ENCODE data around the gene SVEP1.
"Not testable (repeated sequence)": the region's sequence is repeated elsewhere in the genome, so short reads cannot be mapped to it uniquely, and the experiment has no call there.

Gene SVEP1

DNA sequence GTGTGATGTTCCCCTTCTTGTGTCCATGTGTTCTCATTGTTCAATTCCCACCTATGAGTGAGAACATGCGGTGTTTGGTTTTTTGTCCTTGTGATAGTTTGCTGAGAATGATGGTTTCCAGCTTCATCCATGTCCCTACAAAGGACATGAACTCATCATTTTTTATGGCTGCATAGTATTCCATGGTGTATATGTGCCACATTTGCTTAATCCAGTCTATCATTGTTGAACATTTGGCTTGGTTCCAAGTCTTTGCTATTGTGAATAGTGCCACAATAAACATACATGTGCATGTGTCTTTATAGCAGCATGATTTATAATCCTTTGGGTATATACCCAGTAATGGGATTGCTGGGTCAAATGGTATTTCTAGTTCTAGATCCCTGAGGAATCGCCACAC, 220.5 kb downstream of the SVEP1 start:
- not testable (repeated sequence) for DNase-seq (ENCODE audit: low read depth)

DNA sequence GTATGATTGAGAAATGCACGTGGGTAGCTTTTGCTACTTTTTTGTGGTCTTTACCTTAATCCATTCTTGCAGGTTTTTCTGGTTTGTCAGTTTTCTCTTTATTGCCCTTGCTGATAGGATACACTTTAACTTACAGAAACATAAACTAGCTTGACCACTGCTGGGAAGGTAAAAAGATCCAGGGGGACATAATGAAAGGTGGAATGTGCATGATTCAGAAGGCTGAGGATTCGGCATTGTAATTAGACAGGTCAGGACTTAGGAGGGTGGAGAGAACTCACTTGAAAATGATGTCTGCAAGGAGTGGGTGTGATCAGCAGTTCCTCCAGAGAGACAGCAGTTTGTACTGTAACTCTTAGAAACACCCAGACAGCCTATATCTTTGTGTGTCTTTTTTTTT, 222.0 kb downstream of the SVEP1 start:
- no peak for DNase-seq (ENCODE audit: low read depth)

- no peak for DNase-seq (ENCODE audit: low read depth)
Observed at GRCh38 chr9:110356639-110357395, 222.7 kb downstream of the SVEP1 start.

- DNase-seq (ENCODE audit: low read depth), result no peak
Observed at GRCh38 chr9:110355911-110356310, 223.6 kb downstream of the SVEP1 start.

GRCh38 chr9:110351009-110351467, 228.5 kb downstream of the SVEP1 start:
- DNase-seq (ENCODE audit: low read depth), result peak; percentile 96

- DNase-seq (ENCODE audit: low read depth), result no peak
Observed at GRCh38 chr9:110346325-110346724, 233.2 kb downstream of the SVEP1 start.

DNA sequence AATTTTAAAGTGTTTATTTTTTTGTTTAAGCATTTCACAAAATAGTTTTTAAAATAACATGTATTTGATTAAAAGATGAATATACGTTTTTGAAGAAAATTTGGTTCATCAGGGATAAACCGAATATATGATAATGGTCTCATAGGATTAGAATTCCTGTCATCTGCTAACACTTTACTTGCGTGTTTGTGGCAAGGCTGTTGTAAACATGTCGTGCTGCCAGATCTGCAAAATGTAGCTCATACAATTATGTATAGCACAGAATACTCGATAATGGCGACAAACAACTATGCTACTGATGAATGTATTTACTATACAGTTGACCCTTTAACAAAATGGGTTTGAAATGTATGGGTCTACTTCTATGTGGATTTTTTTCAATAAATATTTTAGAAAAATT, 234.7 kb downstream of the SVEP1 start:
- DNase-seq (ENCODE audit: low read depth), result no peak

DNA sequence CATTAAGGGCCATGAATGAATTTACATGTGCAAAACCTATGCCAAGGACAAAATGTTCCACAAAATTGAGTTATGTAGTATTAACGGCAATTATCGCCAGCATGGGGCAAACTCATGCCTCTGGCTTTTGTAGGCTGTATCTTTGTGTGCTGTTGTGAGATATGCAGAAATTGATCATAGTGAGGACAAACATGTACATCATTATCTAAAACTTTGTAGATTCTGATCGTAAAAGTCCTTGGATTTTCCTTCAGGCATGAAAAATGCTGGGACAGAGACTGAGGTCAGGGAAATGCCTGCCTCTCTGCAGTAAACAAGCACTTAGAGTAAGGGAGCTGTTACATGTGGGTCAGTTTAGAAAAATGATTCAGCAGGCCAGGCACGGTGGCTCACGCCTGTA, 236.0 kb downstream of the SVEP1 start:
- DNase-seq (ENCODE audit: low read depth), result peak; percentile 22

DNA sequence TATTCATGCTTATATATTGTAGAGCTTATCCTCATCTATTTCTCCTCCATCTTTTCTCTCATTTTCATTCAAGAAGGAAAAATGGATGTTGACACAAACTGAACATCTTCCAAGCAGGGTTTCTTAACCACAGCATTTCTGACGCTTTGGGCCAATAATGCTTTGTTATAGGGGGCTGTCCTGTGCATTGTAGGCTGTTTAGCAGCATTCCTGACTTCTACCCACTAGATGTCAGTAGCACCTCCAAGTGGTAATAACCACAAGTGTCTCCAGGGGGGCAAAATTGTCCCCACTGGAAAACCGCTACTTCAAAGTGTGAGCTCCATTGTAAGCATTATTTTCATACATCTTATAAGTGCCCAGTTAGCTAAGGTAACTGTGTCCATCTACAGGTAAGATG, 239.2 kb downstream of the SVEP1 start:
- DNase-seq (ENCODE audit: low read depth), result peak; percentile 37

DNA sequence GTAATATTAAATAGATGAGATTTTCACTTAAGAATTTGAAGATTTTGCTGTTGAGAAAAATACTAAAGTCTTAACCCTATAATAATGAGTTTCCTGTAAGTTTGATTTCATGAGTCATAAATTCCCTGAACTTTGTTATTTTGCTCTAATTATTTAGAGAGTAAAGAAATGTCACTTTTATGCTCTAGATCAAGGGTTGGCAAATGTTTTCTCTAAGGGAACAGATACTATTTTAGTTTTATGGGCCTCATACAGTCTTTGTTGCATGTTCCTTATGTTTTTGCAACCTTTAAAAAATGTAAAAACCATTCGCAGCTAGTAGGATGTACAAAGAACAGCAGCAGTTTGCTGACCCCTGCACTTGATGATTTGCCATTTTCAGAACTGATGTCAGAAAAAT, 241.4 kb downstream of the SVEP1 start:
- peak; percentile 75 for DNase-seq (ENCODE audit: low read depth)

GRCh38 chr9:110337727-110338126, 241.8 kb downstream of the SVEP1 start, which contains the start of gene TXNDC8:
TSS of gene TXNDC8 (minus strand) at chr9:110337863.
- DNase-seq (ENCODE audit: low read depth), result peak; percentile 74

GRCh38 chr9:110336363-110336762, 243.2 kb downstream of the SVEP1 start:
- DNase-seq (ENCODE audit: low read depth), result no peak

- DNase-seq (ENCODE audit: low read depth), result no peak
Observed at GRCh38 chr9:110334871-110335270, 244.7 kb downstream of the SVEP1 start.

- no peak for DNase-seq (ENCODE audit: low read depth)
Observed at GRCh38 chr9:110334183-110334582, 245.4 kb downstream of the SVEP1 start.

DNA sequence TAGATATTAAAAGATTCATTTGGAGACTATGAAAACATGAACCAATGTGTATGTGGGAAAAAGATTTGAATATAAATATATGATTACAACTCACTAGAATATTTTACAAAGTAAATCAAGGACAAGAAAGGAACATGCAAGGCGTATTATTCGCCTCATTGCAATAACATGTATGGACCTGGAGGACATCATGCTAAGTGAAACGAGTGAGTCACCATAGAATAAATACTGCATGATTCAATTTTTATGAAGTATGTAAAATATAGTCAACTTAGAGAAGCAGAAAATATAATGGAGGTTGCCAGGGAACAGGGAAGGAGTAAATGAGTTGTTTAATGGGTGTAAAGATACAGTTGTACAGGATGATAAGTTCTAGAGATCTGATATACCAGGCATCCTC, 246.8 kb downstream of the SVEP1 start:
- DNase-seq (ENCODE audit: low read depth), result no peak

DNA sequence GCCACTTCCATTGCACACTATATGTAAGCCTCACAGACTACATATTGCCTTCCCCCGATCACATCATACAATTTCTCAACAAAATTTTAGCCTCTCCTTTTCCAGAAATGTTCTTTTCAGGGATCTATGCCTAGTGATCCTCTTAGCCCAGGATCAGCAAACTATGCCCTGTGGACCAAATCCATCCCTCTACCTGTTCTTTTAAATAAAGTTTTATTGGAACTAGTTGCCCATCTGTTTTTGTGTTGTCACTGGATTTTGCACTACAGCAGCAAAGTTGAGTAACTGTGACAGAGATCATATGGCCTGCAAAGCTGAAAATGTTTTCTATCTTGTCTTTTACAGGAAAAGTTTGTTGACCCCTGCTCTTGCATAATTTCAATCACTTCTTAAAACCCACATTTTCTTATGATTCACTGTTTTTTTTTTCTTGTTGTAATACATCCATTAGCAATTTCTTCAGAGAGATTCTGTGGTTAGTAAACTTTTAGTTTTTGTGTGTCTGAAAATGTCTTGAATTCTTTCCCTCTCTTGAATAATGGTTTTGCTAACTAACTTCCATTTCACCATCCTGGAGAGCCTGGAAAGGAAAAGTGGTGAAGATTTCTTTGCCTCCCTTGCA, 248.9 kb downstream of the SVEP1 start:
- DNase-seq (ENCODE audit: low read depth), result peak; percentile 75

- no peak for DNase-seq (ENCODE audit: low read depth)
Observed at GRCh38 chr9:110329639-110330230, 249.8 kb downstream of the SVEP1 start.

GRCh38 chr9:110328763-110329162, 250.8 kb downstream of the SVEP1 start:
- no peak for DNase-seq (ENCODE audit: low read depth)

DNA sequence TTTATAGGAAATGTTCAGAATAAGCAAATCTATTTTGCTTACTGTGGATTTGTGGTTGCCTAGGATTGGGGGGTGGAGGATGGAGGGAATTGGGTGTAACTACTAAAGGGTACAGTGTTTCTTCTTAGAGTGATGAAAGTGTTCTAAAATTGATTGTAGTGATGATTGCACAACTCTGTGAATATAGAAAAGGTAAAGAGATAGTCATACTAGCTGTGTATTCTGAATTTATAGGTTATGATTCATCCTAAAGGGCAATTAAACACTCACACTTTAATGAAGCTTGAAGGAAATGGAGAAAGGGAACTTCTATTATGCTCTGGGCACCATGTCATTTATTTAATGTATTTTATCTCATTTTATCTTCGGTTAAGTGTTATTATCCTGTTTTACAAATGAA, 251.8 kb downstream of the SVEP1 start:
- DNase-seq (ENCODE audit: low read depth), result no peak

- DNase-seq (ENCODE audit: low read depth), result no peak
Observed at GRCh38 chr9:110323818-110324217, 255.7 kb downstream of the SVEP1 start.

DNA sequence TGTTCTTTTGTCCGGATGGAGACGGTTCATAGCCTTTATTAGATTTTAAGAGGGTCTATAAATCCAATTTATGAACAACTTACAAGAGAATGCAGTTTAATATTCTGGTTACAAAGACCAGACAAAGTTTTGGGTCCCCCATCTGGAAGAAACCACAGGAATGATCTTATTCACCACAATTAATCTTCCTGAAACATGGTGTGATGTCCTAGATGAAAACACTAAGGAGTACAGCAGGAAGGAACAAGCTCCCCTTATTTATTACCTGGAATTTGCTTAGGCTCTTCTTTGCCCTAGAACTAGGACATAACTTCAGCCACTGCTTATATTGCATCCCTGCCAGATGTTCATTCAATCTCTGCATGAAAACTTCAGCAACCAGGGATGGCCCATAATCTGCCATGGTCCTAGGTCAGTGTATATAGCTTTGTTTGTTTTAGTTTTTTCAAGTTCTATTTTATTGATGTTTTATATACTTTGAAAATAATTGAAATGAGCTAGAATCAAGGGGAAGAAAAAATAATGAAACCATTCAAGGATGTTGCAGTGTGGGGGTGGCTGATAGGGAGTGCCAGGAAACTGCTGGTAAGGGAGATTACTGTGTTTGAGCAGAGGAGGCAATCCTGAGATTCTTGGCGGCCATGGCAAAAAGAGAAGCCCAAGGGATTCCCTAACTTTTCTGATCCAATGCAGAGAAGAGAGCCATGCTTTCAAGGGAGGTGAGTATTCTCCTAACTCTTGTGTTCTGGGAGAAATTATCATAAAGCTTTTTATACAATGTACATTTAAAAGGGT, 258.7 kb downstream of the SVEP1 start:
- DNase-seq (ENCODE audit: low read depth), result peak; percentile 31

- DNase-seq (ENCODE audit: low read depth), result no peak
Observed at GRCh38 chr9:110319781-110320492, 259.6 kb downstream of the SVEP1 start.
